ENCODE results near the gene PPM1J.
A peak's percentile ranks its signal among the peaks of the same experiment; 100 is the strongest.

DNA sequence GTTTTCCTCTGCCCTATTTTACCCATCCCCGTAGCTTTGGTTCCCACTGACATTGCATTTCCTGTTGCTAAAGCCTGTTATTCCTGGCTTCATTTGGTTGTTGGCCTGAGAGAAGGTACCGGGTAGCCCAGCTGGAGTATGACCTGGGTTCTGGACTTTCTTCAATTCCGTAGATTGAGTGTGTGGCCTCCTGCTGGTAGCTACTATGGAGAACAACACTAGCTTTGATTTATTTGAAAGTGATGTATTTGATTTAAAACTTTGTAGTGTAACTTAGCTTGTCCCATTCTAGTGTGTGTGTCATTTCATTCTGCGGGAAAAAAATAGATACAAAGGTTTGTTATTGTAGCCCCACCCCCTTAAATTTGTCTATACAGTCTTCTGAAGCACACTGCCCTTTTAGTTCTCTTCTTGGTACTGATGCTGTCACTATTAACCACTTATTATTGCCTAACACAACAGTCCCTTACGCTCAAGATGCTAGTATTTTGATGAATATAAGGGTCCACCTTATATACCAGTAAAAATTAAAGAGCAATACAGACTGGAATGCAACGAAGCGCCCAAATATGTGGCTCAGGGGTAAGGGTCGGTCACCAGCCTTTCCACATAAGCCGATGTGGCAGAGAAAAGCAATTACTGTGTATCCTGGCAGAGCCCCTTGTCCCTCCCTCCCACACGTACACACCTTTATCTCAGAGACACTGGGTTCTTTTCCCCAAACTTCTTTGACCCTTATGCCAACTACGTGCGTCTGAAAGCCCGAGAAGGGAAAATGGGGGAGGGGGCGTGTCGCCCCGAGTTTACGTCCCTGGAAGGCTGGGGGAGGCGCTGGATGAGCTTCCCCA is 41.3 kb downstream of the PPM1J start:
- TF ChIP-seq POLR2AphosphoS5 (IDR thresholded peaks at IDR 0.05; ENCODE audit: low read depth, low read length), result no peak
- TF ChIP-seq, protein P1, sequence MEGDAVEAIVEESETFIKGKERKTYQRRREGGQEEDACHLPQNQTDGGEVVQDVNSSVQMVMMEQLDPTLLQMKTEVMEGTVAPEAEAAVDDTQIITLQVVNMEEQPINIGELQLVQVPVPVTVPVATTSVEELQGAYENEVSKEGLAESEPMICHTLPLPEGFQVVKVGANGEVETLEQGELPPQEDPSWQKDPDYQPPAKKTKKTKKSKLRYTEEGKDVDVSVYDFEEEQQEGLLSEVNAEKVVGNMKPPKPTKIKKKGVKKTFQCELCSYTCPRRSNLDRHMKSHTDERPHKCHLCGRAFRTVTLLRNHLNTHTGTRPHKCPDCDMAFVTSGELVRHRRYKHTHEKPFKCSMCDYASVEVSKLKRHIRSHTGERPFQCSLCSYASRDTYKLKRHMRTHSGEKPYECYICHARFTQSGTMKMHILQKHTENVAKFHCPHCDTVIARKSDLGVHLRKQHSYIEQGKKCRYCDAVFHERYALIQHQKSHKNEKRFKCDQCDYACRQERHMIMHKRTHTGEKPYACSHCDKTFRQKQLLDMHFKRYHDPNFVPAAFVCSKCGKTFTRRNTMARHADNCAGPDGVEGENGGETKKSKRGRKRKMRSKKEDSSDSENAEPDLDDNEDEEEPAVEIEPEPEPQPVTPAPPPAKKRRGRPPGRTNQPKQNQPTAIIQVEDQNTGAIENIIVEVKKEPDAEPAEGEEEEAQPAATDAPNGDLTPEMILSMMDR (IDR thresholded peaks at IDR 0.05), result peak; percentile 67
- TF ChIP-seq TCF7L2 (IDR thresholded peaks at IDR 0.05; ENCODE audit: low read depth, low read length), result no peak
- TF ChIP-seq SIN3A (IDR thresholded peaks at IDR 0.05; ENCODE audit: borderline replicate concordance, insufficient read depth, low read depth, low read length), result no peak

Measured in Panc1 (cell line).